Bronchial epithelial cell (primary cell): ENCODE data around the gene UBE2E3. TPM values are rescaled to one million over a fixed set of nuclear protein-coding genes. Genes with fewer than 3 reads are reported as not detected.

Source experiments
- DNase-seq: peaks from one replicate; pipeline ENCODE4 v3.0.0-alpha.2; 2010; ENCODE audit warnings: low read depth
- FAIRE-seq: peaks from 2 replicates; lab custom pipeline; 2011; peaks lifted over from hg19 to GRCh38; lab: Jason Lieb, UNC
- H3K27me3 ChIP-seq: 2 replicates; pipeline ENCODE4 v1.5.1; 2011; ENCODE audit warnings: low read length; ENCODE audit not compliant: control insufficient read depth, insufficient read depth
- H3K36me3 ChIP-seq: 2 replicates; pipeline ENCODE4 v1.5.1; 2011; ENCODE audit warnings: low read length; ENCODE audit not compliant: control insufficient read depth, insufficient read depth
- H3K4me3 ChIP-seq: 2 replicates; pipeline ENCODE4 v1.5.1; 2011; ENCODE audit warnings: mild to moderate bottlenecking, low read depth, low read length, control low read depth
- CTCF ChIP-seq: IDR thresholded peaks from 2 replicates; pipeline ENCODE4 v1.5.1; 2011; ENCODE audit warnings: mild to moderate bottlenecking, moderate library complexity, low read length, control low read depth, inconsistent platforms; ENCODE audit not compliant: insufficient read depth, severe bottlenecking
- total RNA-seq: library from RNA; depleted of rRNA; stranded (reverse); fragments of >200 nt; gene quantifications from 2 replicates; pipeline ENCODE4 v1.2.1, GENCODE V29; 2014

Gene UBE2E3
- total RNA-seq, 1 donor from 2014 or later: 27.4 TPM

GRCh38 chr2:180953550-180953949 lies 26.9 kb upstream of the UBE2E3 start:
- Histone ChIP-seq H3K36me3 (no peaks in the 10 kb centered on the region), H3K4me3 (no peak overlapping the region), H3K27me3 (no peaks in the 10 kb centered on the region)
- FAIRE-seq (no peak), DNase-seq (no peak)
- TF ChIP-seq CTCF: no peak

GRCh38 chr2:180955101-180955500 lies 25.3 kb upstream of the UBE2E3 start:
- FAIRE-seq (no peak), DNase-seq (no peak)
- TF ChIP-seq CTCF: no peak
- Histone ChIP-seq H3K36me3 (no peaks in the 10 kb centered on the region), H3K4me3 (no peak overlapping the region), H3K27me3 (no peaks in the 10 kb centered on the region)

GRCh38 chr2:180959787-180960186 lies 20.6 kb upstream of the UBE2E3 start:
- no peak for DNase-seq
- Histone ChIP-seq H3K4me3 (no peak overlapping the region), H3K36me3 (no peaks in the 10 kb centered on the region), H3K27me3 (no peaks in the 10 kb centered on the region)
- no peak for FAIRE-seq
- TF ChIP-seq CTCF: no peak

GRCh38 chr2:180960982-180961381 lies 19.4 kb upstream of the UBE2E3 start:
- no peaks in the 10 kb centered on the region for H3K27me3 ChIP-seq
- FAIRE-seq: no peak
- TF ChIP-seq CTCF: no peak
- H3K36me3 ChIP-seq: no peaks in the 10 kb centered on the region
- no peak overlapping the region for H3K4me3 ChIP-seq
- DNase-seq: no peak

- no peak for TF ChIP-seq CTCF
- no peak overlapping the region for H3K4me3 ChIP-seq
- FAIRE-seq: no peak
Observed at GRCh38 chr2:180962727-180963314, 17.6 kb upstream of the UBE2E3 start.

GRCh38 chr2:180966378-180966777 lies 14.0 kb upstream of the UBE2E3 start:
- H3K4me3 ChIP-seq: no peak overlapping the region
- DNase-seq (no peak), FAIRE-seq (no peak)
- no peaks in the 10 kb centered on the region for H3K36me3 ChIP-seq
- no peak for TF ChIP-seq CTCF
- no peaks in the 10 kb centered on the region for H3K27me3 ChIP-seq

More at GRCh38 chr2:180962727-180963314, 17.6 kb upstream of the UBE2E3 start:
- DNase-seq: peak; percentile 92
- H3K36me3 ChIP-seq: no peaks in the 10 kb centered on the region
- H3K27me3 ChIP-seq: no peaks in the 10 kb centered on the region
